ACC112 (cell line): ENCODE results near the gene STX8.

Experiments used
- H2AFZ ChIP-seq: fragments of 200-600 bp; sonication (generic); one replicate; pipeline ENCODE4 v1.6.0; 2017; ENCODE audit warnings: antibody characterized with exemption, low read length; ENCODE audit not compliant: unreplicated experiment
- H3K27ac ChIP-seq: fragments of 200-600 bp; sonication (generic); 2 replicates; pipeline ENCODE4 v1.5.1; 2014; ENCODE audit warnings: low read depth, mild to moderate bottlenecking, antibody characterized with exemption, low read length, moderate library complexity
- H3K27me3 ChIP-seq: fragments of 200-600 bp; sonication (generic); 2 replicates; pipeline ENCODE4 v1.6.1; 2014; ENCODE audit warnings: mild to moderate bottlenecking, antibody characterized with exemption, low read length, moderate library complexity, mixed read lengths; ENCODE audit not compliant: insufficient read depth
- H3K36me3 ChIP-seq: fragments of 200-600 bp; sonication (generic); 2 replicates; pipeline ENCODE4 v1.6.1; 2016; ENCODE audit warnings: mild to moderate bottlenecking, antibody characterized with exemption, low read length, moderate library complexity, mixed read lengths; ENCODE audit not compliant: insufficient read depth
- H3K4me1 ChIP-seq: fragments of 200-600 bp; sonication (generic); one replicate; pipeline ENCODE4 v1.6.1; 2016; ENCODE audit warnings: low read length, mixed read lengths; ENCODE audit not compliant: insufficient read depth, unreplicated experiment, control insufficient read depth
- H3K4me3 ChIP-seq: fragments of 200-600 bp; sonication (generic); 2 replicates; pipeline ENCODE4 v1.5.1; 2014; ENCODE audit warnings: mild to moderate bottlenecking, low read depth, low read length
- H3K79me2 ChIP-seq: fragments of 200-600 bp; sonication (generic); one replicate; pipeline ENCODE4 v1.6.0; 2016; ENCODE audit warnings: low read length; ENCODE audit not compliant: control insufficient read depth, unreplicated experiment, insufficient read depth

STX8 gene

GRCh38 chr17:9331279-9332131, 244.1 kb downstream of the STX8 start:
- no peak overlapping the region for H2AFZ ChIP-seq
- H3K27ac ChIP-seq, result no peak overlapping the region
- H3K79me2 ChIP-seq, result no peaks in the 10 kb centered on the region
- no peaks in the 10 kb centered on the region for H3K36me3 ChIP-seq
- no peaks in the 10 kb centered on the region for H3K4me1 ChIP-seq
- H3K27me3 ChIP-seq, result no peaks in the 10 kb centered on the region
- no peak overlapping the region for H3K4me3 ChIP-seq

GRCh38 chr17:9330611-9331271, 244.9 kb downstream of the STX8 start:
- Histone ChIP-seq H3K36me3 (no peaks in the 10 kb centered on the region), H2AFZ (no peak overlapping the region), H3K27me3 (no peaks in the 10 kb centered on the region), H3K4me3 (no peak overlapping the region), H3K4me1 (no peaks in the 10 kb centered on the region), H3K79me2 (no peaks in the 10 kb centered on the region), H3K27ac (no peak overlapping the region)

GRCh38 chr17:9330141-9330540, 245.5 kb downstream of the STX8 start:
- no peaks in the 10 kb centered on the region for H3K4me1 ChIP-seq
- H3K79me2 ChIP-seq, result no peaks in the 10 kb centered on the region
- H3K4me3 ChIP-seq, result no peak overlapping the region
- no peak overlapping the region for H2AFZ ChIP-seq
- H3K36me3 ChIP-seq, result no peaks in the 10 kb centered on the region
- no peak overlapping the region for H3K27ac ChIP-seq
- H3K27me3 ChIP-seq, result no peaks in the 10 kb centered on the region

GRCh38 chr17:9329251-9329921, 246.2 kb downstream of the STX8 start:
- Histone ChIP-seq H3K27ac (no peak overlapping the region), H3K36me3 (no peaks in the 10 kb centered on the region), H3K79me2 (no peaks in the 10 kb centered on the region), H3K27me3 (no peaks in the 10 kb centered on the region), H3K4me3 (no peak overlapping the region), H3K4me1 (no peaks in the 10 kb centered on the region), H2AFZ (no peak overlapping the region)

DNA sequence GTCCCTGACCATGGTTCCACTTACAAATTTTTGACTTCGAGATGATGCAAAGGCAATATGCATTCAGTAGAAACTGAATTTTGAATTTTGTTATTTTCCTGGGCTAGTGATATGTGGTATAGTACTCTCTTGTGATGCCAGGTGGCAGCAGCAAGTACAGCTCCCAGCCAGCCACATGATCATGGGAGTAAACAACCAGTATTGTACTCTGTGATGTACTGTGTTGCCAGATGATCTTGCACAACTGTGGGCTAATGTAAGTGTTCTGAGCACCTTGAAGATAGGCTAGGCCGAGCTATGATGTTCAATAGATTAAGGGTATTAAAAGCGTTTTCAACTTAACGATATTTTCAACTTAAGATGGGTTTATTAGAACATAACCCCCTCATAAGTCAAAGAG, 250.8 kb downstream of the STX8 start:
- Histone ChIP-seq H2AFZ (no peak overlapping the region), H3K79me2 (no peaks in the 10 kb centered on the region), H3K27me3 (no peaks in the 10 kb centered on the region), H3K4me1 (no peaks in the 10 kb centered on the region), H3K27ac (no peak overlapping the region), H3K4me3 (no peak overlapping the region), H3K36me3 (no peaks in the 10 kb centered on the region)

DNA sequence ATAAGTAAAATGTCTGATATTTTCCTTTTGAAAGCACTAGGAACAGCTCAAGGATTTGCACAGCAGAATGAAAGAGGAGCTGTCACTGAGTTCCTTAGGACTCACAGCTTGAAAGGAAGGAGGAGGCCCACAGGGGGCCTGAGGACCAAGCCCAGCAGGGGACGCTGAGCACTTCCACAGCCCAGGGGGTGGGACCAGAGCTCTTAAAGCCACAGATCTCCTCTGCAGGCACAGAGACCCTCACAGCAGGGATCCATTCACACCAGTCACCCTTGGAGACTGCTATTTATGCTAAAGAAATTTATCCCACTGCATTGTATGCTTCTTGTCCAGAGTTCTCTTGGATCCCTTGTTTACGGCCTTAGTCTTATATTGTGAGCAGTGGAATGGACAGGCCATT, 253.3 kb downstream of the STX8 start:
- Histone ChIP-seq H3K4me1 (no peaks in the 10 kb centered on the region), H3K36me3 (no peaks in the 10 kb centered on the region), H3K79me2 (no peaks in the 10 kb centered on the region), H3K27ac (no peak overlapping the region), H2AFZ (no peak overlapping the region), H3K4me3 (no peak overlapping the region), H3K27me3 (no peaks in the 10 kb centered on the region)

- no peak overlapping the region for H3K27ac ChIP-seq
- H3K4me1 ChIP-seq, result no peaks in the 10 kb centered on the region
- H3K4me3 ChIP-seq, result no peak overlapping the region
- H2AFZ ChIP-seq, result no peak overlapping the region
- H3K36me3 ChIP-seq, result no peaks in the 10 kb centered on the region
- no peaks in the 10 kb centered on the region for H3K79me2 ChIP-seq
- no peaks in the 10 kb centered on the region for H3K27me3 ChIP-seq
Observed at GRCh38 chr17:9321890-9322289, 253.7 kb downstream of the STX8 start.

- H3K36me3 ChIP-seq, result no peaks in the 10 kb centered on the region
- H3K79me2 ChIP-seq, result no peaks in the 10 kb centered on the region
- no peaks in the 10 kb centered on the region for H3K4me1 ChIP-seq
- H3K27ac ChIP-seq, result no peak overlapping the region
- no peaks in the 10 kb centered on the region for H3K27me3 ChIP-seq
- H3K4me3 ChIP-seq, result no peak overlapping the region
- H2AFZ ChIP-seq, result no peak overlapping the region
Observed at GRCh38 chr17:9315360-9315759, 260.3 kb downstream of the STX8 start.

DNA sequence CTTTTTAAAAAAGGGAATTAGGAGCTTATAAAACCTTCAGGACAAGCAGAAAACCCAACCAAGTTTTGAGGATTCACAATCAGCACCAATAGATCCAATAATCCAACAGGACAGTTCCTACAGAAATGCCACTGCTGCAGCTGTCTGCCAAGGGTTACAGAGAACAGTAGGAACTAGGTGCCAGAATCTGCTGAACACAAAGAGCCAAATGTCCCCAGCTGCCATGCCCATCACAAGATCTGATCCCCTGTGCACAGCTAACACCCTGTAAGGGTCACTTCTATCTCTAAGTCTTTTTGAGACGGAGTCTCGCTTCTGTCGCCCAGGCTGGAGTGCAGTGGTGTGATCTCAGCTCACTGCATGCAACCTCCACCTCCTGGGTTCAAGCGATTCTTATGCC, 262.3 kb downstream of the STX8 start:
- Histone ChIP-seq H3K4me3 (no peak overlapping the region), H3K36me3 (no peaks in the 10 kb centered on the region), H3K27me3 (no peaks in the 10 kb centered on the region), H3K4me1 (no peaks in the 10 kb centered on the region), H3K79me2 (no peaks in the 10 kb centered on the region), H3K27ac (no peak overlapping the region), H2AFZ (no peak overlapping the region)

DNA sequence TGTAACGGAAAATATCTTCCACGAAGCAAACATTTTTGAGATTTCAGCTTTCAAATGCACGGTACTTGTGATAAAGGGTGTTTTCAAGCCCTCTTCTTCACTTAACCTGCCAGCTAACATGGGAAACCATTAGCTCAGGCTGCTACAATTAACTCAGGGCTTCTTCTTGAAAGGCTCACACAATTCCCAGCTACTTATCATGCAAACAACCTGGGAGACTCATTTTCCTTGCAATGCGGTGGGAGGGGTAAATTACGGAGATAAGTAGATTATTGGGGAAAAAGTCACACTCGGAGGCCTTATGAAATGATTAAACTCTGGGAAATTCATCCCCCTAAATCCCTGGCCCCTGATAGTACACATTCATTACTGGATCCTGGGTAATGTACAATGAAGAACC, 266.4 kb downstream of the STX8 start:
- Histone ChIP-seq H3K27ac (no peak overlapping the region), H3K79me2 (no peaks in the 10 kb centered on the region), H3K27me3 (no peaks in the 10 kb centered on the region), H2AFZ (no peak overlapping the region), H3K36me3 (no peaks in the 10 kb centered on the region), H3K4me3 (no peak overlapping the region), H3K4me1 (peaks cover 8% of the 10 kb centered on the region)
